ENCODE data around the gene C1QTNF5.

C1QTNF5 gene

DNA sequence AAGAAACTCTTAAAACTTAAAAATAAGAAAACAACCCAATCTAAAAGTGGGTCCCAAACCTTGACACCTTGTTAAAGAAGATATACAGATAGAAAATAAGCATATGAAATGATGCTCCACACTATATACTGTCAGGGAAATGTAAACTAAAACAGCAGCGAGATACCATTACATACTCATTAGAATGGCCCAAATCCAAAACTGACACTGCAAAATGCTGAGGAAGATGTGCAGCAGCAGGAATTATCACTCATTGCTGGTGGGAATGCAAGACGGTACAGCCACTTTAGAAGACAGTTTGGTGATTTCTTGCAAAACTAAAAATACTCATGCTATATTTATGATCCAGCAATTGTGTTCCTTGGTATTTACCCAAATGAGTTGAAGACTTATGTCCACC, 11.4 kb downstream of the C1QTNF5 start:
- TF ChIP-seq, protein P1, sequence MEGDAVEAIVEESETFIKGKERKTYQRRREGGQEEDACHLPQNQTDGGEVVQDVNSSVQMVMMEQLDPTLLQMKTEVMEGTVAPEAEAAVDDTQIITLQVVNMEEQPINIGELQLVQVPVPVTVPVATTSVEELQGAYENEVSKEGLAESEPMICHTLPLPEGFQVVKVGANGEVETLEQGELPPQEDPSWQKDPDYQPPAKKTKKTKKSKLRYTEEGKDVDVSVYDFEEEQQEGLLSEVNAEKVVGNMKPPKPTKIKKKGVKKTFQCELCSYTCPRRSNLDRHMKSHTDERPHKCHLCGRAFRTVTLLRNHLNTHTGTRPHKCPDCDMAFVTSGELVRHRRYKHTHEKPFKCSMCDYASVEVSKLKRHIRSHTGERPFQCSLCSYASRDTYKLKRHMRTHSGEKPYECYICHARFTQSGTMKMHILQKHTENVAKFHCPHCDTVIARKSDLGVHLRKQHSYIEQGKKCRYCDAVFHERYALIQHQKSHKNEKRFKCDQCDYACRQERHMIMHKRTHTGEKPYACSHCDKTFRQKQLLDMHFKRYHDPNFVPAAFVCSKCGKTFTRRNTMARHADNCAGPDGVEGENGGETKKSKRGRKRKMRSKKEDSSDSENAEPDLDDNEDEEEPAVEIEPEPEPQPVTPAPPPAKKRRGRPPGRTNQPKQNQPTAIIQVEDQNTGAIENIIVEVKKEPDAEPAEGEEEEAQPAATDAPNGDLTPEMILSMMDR (IDR thresholded peaks at IDR 0.05; ENCODE audit: low read depth, low read length) = no peak
- no peak for DNase-seq (ENCODE audit: low read depth in 2 of 2)
- H3K4me3 ChIP-seq (replicated peaks in 1 of 2; ENCODE audit: low read depth in 2 of 2, low read length in 2 of 2) = no peak overlapping the region

DNA sequence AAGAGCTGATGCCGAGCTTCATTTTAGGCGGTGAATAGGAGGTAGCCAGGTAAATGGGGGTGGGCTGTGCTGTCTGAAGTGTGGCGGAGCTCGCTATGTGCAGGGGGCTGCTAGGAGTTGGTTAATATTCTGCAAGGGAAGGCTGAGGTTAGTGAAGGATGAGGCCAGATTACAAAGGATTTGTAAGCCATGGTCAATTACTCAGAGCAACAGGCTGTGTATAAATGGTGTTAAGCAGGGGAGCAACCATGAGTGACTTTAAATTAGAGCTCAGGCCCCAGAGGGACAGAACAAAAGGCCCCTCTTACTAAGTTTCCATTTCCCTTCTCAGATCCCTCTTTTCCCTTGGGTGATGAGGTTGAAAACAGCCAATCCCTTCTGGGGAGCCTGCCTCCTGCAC, 16.5 kb downstream of the C1QTNF5 start:
- no peak for DNase-seq (ENCODE audit: low read depth in 2 of 2)
- TF ChIP-seq, protein P1 (IDR thresholded peaks at IDR 0.05; ENCODE audit: low read depth, low read length) = no peak
- no peak overlapping the region for H3K4me3 ChIP-seq (replicated peaks in 1 of 2; ENCODE audit: low read depth in 2 of 2, low read length in 2 of 2)

DNA sequence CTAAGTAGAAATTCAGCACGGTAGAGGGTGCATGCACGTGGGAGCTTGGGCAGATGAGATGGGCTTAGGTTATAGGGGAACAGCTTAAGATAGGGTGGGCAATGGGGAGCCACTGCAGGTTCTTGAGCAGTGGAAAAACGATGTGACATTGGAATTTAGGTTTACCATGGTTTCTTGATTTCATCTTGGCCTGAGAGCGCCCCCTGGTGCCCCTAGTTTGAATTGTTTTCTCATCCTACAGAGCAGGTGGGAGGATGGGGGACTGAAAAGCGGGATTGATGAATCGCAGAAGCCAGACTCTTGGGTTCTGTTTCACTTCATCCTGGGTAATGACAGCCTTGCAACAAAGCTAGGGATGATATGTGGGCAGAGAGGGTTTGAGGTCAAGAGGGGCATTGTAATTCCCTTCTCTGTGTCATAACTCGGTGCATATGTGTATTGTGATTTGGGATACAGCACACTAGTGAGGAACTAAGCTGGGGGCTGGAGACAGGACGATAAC, 17.1 kb downstream of the C1QTNF5 start:
- peak; percentile 77 to 82 for DNase-seq (ENCODE audit: low read depth in 2 of 2)
- TF ChIP-seq, protein P1 (IDR thresholded peaks at IDR 0.05; ENCODE audit: low read depth, low read length) = peak; percentile 81
- H3K4me3 ChIP-seq (replicated peaks in 1 of 2; ENCODE audit: low read depth in 2 of 2, low read length in 2 of 2) = no peak overlapping the region

DNA sequence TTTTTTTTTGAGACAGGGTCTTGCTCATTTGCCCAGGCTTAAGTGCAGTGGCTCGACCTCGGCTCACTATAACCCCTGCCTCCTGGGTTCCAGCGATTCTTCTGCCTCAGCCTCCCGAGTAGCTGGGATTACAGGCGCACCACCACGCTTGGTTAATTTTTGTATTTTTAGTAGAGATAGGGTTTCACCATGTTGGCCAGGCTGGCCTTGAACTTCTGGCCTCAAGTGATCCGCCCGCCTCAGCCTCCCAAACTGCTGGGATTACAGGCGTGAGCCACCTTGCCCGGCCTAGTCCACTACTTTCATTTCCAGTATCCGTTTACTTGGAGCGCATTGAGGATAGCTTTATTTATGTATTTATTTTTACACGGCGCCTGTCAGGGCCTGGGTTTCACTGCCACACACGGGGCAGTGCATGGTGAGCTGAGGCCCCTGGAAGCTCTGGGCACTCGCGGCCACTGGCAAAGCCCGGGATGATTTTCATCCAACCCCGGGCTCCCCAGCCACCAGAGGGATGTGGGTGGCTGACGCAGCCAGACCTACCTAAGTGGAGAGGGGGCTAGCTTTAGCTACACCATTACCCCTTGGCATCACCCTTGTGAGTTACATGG, 17.7 kb downstream of the C1QTNF5 start:
- DNase-seq (ENCODE audit: low read depth in 2 of 2) = no peak
- TF ChIP-seq, protein P1 (IDR thresholded peaks at IDR 0.05; ENCODE audit: low read depth, low read length) = no peak
- H3K4me3 ChIP-seq (replicated peaks in 1 of 2; ENCODE audit: low read depth in 2 of 2, low read length in 2 of 2) = no peak overlapping the region

DNA sequence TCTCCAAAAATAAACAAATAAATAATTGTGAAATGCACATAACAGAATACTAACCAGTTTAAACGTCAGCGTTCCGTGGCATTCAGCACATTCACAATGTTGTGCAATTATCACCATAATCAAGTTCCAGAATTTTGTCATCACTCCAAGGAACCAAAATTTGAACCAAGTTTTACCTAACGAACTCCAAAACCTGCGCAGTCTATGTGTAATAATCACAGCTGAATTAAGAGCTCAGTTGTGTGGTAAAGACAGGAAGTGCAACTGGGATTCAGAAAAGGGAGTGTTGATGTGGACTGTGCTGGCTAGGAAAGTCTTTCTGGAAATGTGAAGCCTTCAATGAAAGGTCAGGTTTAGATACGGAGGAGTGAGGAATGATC, 18.3 kb downstream of the C1QTNF5 start:
- no peak overlapping the region for H3K4me3 ChIP-seq (replicated peaks in 1 of 2; ENCODE audit: low read depth in 2 of 2, low read length in 2 of 2)
- DNase-seq (ENCODE audit: low read depth in 2 of 2) = peak; percentile 47 to 52
- TF ChIP-seq, protein P1 (IDR thresholded peaks at IDR 0.05; ENCODE audit: low read depth, low read length) = peak; percentile 30

DNA sequence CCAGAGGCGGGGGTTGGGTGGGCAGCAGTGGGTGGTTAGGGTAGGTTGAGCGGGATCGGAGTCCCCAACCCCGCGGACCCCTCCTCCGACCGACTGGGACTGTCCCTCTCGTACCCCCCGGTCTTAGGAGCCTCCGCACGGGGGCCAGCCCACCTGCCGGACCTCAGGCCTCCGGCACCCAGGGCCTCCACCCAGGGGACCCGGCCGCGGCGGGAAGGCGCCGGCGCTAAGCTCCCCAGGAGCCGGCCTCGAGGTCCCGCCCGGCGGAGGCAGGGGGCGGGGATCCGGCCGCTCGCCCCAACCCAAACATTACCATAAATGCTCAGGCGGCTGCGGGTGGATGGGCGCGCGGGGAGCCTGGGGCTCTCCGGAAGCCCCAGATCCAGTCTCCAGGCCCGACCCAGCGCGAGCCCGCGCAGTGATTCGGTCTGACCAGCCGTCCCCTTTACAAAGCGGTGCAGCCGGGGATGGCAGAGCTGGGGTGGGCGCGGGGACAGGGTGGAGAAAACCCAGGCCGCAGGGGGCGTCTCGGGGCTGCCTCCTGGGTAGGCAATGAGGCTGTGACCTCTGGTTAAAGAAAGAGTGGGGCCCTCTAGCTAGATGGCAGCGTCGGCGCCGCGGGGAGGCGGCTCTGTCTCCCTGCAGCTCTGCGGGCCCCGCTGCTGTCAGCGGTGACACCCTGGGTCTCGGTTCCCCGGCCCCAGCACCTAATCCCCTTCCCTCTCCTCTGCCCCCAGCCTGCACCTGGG, 19.7 kb downstream of the C1QTNF5 start:
- H3K4me3 ChIP-seq (replicated peaks in 1 of 2; ENCODE audit: low read depth in 2 of 2, low read length in 2 of 2) = peak overlapping the region; percentile 22 to 35
- peak; percentile 65 to 66 for DNase-seq (ENCODE audit: low read depth in 2 of 2)

More for the DNA sequence above, 19.7 kb downstream of the C1QTNF5 start:
- TF ChIP-seq, protein P1 (IDR thresholded peaks at IDR 0.05; ENCODE audit: low read depth, low read length) = no peak

Data from cardiac fibroblast (primary cell).